ENCODE results near the gene BANF1. TPM values are rescaled to one million over a fixed set of nuclear protein-coding genes. Genes with fewer than 3 reads are reported as not detected.

Gene BANF1
- total RNA-seq, 1 donor from 2014 or later = 272 TPM

DNA sequence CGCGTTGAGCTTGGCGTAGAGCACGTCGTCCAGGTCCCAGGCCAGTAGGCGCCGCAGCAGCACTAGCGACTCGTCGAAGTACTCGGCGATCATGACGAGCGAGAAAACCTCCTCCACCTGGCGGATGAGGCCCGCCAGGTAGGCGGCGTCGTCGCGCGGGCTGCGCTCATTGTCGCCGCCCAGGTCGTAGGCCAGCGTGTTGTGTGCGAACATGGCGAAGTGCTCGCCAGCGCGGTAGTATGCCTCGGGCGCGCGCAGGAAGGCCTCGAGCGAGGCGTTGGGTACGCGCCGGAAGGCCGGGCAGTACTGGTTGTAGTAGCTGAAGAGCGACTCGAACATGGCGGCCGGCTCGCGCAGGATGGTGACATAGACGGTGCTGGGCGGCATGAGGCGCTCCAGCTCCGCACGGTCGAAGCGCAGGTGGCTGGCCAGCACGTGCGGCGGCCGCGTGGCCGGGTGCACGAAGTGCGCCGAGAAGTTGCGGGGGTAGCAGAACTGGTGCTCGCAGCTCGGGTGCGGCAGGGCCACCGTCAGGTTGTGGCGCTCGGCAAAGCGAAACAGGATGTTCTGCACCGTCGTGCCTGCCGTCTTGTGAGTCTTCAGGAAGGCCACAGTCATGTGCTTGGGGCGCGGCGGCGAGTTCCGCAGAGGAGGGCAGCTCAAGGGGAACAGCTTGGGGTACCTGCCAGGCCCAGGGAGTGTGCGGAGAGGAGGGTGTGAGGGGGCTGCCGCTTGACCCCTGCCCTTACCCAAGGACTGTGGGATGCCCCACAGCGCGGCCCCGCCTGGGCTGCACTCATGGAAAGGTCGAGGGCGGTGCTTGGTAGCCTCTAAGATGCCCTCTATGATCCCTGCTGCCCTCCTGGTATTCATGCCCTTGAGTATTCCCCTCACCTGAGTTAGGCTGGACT is 40.9 kb downstream of the BANF1 start:
- H3K36me3 Mint-ChIP-seq (ENCODE audit: low read depth) = no peaks in the 10 kb centered on the region
- peaks cover 14% of the 10 kb centered on the region for H3K4me1 Mint-ChIP-seq (ENCODE audit: low read depth)
- no peaks in the 10 kb centered on the region for H3K9me3 Mint-ChIP-seq
- H3K27ac Mint-ChIP-seq = no peak overlapping the region
- no peak overlapping the region for H3K4me3 Mint-ChIP-seq (ENCODE audit: low read depth)
- H3K27me3 Mint-ChIP-seq (ENCODE audit: low read depth) = peaks cover 13% of the 10 kb centered on the region
- intact Hi-C loops (cut with micrococcal nuclease) = no loop called here
- no peak for DNase-seq (ENCODE audit: low spot score)

DNA sequence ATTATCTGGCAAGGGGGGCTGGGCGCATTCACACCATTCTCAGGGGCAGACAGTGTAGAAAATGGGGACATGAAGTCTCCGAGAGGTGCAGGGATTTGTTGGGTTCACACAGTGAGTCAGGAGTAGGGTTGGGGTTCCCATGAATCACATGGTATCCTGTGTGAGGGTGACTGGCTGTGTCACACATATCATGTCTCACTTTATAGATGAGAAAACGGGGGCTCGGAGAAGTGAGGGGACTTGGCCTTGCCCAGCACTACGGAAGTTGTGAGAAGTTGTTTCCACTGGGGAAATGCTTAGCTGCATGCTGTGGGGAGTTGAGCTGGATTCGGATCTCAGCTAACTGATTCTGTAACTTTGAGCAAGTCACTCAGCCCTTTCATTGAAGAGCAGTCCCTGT is 42.5 kb downstream of the BANF1 start:
- H3K36me3 Mint-ChIP-seq (ENCODE audit: low read depth) = no peaks in the 10 kb centered on the region
- peak overlapping the region; percentile 48 for H3K27ac Mint-ChIP-seq
- peaks cover 18% of the 10 kb centered on the region for H3K4me1 Mint-ChIP-seq (ENCODE audit: low read depth)
- H3K9me3 Mint-ChIP-seq = no peaks in the 10 kb centered on the region
- DNase-seq (ENCODE audit: low spot score) = no peak
- peaks cover 11% of the 10 kb centered on the region for H3K27me3 Mint-ChIP-seq (ENCODE audit: low read depth)
- intact Hi-C loops (cut with micrococcal nuclease) = no loop called here
- H3K4me3 Mint-ChIP-seq (ENCODE audit: low read depth) = no peak overlapping the region

DNA sequence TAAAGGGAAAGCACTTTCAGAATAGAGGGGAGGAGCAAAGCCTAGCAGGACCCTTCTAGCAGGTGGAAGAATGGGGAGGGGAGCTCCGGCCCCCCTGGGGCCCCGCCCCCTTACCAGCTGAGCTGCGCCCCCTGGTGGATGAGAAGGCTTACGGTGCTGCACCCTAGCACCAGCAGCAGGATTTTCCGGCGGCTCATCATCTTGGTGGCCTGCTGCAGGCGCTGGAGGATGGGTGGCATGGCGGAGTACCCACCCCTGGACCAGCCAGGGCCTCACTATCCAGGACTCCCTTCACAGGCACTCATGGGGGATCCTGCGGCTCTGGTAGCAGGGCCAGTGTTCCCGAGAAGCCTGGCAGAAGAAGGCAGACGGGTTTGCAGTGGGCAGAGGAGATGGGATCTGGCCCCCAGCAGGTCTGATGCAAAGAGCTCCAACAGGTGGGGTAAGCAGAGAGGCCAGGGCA is 42.9 kb downstream of the BANF1 start:
- peak overlapping the region; percentile 48 for H3K27ac Mint-ChIP-seq
- H3K27me3 Mint-ChIP-seq (ENCODE audit: low read depth) = peaks cover 8% of the 10 kb centered on the region
- DNase-seq (ENCODE audit: low spot score) = peak; percentile 77
- no peaks in the 10 kb centered on the region for H3K9me3 Mint-ChIP-seq
- peaks cover 18% of the 10 kb centered on the region for H3K4me1 Mint-ChIP-seq (ENCODE audit: low read depth)
- no peak overlapping the region for H3K4me3 Mint-ChIP-seq (ENCODE audit: low read depth)
- H3K36me3 Mint-ChIP-seq (ENCODE audit: low read depth) = no peaks in the 10 kb centered on the region
- intact Hi-C loops (cut with micrococcal nuclease) = no loop called here

DNA sequence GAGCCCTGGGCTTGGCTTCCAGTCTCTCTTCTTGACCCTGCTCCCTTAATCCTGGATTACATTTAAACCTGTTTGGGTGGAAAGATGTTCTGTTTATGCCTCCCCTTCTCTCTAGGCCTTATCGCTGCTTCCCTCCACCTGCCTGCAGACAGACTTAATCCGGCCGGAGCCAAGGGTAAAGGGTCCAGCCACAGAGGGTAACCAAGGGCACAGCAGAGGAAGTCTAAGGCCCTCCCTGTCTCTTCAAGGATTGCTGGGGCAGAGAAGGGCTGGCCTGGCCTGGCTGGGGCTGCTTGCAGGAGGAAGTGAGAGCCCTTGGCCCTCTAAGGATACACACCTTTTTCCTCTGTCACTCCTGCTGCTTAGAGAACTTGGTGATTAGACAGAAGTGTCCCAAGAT is 44.6 kb downstream of the BANF1 start:
- Mint-ChIP-seq H3K4me3 (ENCODE audit: low read depth) (no peak overlapping the region), H3K36me3 (ENCODE audit: low read depth) (no peaks in the 10 kb centered on the region), H3K27me3 (ENCODE audit: low read depth) (peaks cover 8% of the 10 kb centered on the region), H3K27ac (no peak overlapping the region), H3K9me3 (no peaks in the 10 kb centered on the region), H3K4me1 (ENCODE audit: low read depth) (peaks cover 29% of the 10 kb centered on the region)
- intact Hi-C loops (cut with micrococcal nuclease) = no loop called here
- no peak for DNase-seq (ENCODE audit: low spot score)

DNA sequence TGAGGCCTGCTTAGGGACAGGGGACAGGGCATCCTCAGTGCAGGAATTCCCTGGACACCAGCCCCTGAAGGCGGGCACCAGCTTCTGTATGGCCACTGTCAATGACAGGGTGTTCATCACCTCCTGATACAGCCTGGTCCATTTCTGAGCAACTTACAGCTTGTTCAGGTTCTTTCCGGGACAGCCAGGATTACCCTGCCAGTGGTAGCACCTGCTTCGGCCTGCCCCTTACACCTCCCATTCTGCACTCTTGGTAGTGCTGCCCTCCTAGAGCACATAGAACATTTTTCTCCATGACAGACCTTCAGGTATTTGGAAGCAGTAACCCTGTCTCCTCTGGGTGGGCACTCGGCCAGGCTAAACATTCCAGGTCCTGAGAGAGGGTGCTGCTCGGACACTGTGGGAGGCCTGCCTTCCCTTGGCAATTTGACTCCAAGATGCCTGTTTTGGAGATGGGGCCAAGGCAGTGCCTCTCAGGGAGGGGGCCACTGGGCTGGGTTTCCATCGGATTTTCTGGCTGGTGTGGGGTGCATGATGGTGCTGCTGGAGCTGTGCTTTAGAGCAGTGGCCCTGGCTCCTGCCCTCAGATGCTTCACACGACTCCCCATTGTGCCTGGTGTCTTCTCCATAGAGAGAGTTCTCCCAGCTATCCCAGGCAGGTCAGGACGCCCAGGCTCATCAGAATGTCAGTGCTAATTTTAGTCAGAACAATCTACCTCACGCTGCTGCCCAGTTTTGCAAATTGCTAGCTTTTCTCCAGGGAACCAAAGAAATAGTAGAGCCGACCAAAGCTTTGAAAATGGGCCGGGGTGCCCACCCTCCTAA is 45.5 kb downstream of the BANF1 start:
- intact Hi-C loops (cut with micrococcal nuclease) = no loop called here
- no peak for DNase-seq (ENCODE audit: low spot score)
- Mint-ChIP-seq H3K9me3 (no peaks in the 10 kb centered on the region), H3K4me3 (ENCODE audit: low read depth) (no peak overlapping the region), H3K27me3 (ENCODE audit: low read depth) (peaks cover 8% of the 10 kb centered on the region), H3K36me3 (ENCODE audit: low read depth) (peaks cover 6% of the 10 kb centered on the region), H3K4me1 (ENCODE audit: low read depth) (peaks cover 31% of the 10 kb centered on the region), H3K27ac (no peak overlapping the region)

DNA sequence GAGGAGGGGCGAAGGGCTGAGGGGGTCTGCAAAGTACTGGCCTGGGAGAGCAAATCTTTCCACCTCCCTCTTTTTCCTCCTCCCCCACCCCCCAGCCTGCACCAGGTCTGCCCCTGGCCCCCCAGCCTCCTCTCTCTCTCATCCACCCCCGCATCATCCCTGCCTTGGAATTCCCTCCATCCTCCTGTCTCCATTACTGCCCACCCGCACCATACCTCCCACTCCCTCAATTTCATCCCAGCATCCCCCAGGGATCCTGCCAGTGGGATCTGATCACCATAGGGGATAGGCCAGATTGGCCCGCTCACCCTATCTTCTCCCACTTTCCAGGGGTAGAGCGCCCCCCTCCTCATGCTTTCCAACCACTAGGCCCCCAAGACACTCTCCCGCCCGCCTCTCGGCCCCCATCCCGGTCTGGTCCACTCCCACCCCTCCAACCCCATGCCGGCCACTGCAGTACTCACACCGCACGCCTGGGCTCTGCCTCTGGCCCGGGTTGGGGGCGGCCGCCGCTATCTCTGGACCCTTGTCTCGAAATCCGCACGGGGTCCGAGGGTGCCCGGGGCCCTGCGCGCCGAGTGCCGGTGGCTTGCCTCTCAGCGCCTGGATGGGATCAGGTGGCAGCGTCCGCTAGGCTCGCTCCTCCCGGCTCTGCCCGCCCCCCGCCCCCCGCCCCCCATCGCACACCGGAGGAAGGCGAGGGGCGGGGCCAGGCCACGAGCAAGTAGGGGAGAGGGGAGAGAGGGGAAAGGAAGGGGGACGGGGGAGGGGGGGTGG is 46.4 kb downstream of the BANF1 start, which contains the start of gene GAL3ST3:
Gene GAL3ST3, minus strand, starts transcription at position 615 of the 777 bp plus-strand sequence. CDS start 3,746 bp downstream, outside the sequence.
- H3K4me3 Mint-ChIP-seq (ENCODE audit: low read depth) = no peak within 1 kb of the TSS
- H3K27ac Mint-ChIP-seq = no peak within 1 kb of the TSS
- H3K9me3 Mint-ChIP-seq = no peaks in the 10 kb centered on the region
- H3K27me3 Mint-ChIP-seq (ENCODE audit: low read depth) = peaks cover 8% of the 10 kb centered on the region
- H3K4me1 Mint-ChIP-seq (ENCODE audit: low read depth) = peaks cover 38% of the 10 kb centered on the region
- intact Hi-C loops (cut with micrococcal nuclease) = no loop called here
- no peak for DNase-seq (ENCODE audit: low spot score)
- H3K36me3 Mint-ChIP-seq (ENCODE audit: low read depth) = peaks cover 14% of the 10 kb centered on the region

DNA sequence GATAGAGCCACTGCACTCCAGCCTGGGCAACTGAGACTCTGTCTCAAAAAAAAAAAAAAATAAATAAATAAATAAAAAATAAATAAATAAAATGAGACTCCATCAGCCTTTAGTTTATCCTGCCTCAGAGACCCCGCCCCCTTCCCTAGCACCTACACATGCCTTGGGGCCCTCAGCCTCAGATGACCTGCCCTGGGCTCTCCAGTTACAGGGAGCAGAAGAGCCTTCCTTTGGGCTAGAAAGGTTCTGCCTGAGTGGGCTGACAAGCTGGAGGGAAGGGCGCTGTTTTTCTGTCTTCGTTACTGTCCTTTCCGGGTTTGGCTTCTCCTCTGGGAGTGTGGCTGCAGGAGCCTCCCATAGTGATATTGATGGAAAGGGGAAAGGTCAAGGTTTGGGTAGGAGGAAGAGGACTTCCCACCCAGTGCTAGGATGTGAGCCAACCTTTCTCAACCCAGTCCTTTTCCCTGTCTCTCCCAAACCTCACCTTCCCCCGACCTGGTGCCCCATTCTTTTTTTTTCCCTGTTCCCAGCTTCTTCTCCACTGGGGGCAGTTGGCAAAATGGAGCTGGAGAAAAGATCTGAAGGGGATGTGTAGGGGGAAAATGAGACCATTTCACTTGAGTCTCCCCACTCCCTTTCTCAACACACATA is 48.4 kb downstream of the BANF1 start:
- no peak for DNase-seq (ENCODE audit: low spot score)
- H3K36me3 Mint-ChIP-seq (ENCODE audit: low read depth) = peaks cover 28% of the 10 kb centered on the region
- H3K27me3 Mint-ChIP-seq (ENCODE audit: low read depth) = peaks cover 8% of the 10 kb centered on the region
- intact Hi-C loops (cut with micrococcal nuclease) = loop anchor here (5.0 kb wide), 1 partner anchor 217 kb away; the partner anchor contains the start of gene RAB1B
- peaks cover 30% of the 10 kb centered on the region for H3K4me1 Mint-ChIP-seq (ENCODE audit: low read depth)
- no peaks in the 10 kb centered on the region for H3K9me3 Mint-ChIP-seq
- H3K27ac Mint-ChIP-seq = peak overlapping the region; percentile 80
- peak overlapping the region; percentile 100 for H3K4me3 Mint-ChIP-seq (ENCODE audit: low read depth)

DNA sequence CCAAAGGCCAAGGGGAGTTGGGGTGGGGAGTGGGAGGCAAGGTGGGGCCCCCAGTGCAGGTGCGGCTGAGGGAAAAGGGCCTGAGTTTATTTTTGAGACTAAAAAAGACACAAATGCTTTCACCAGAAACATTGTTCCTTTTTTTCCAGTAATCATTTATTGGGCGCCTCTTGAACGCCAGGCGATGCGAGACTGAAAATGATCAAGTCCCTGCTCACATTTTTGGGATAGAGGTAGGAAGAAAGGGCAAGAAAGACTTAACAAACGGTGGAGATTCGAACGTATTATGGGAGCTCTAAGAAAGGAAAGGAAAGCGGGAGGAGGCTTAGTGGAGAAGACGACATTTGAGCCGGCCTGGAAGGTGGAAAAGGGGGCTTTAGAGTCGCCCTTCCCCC is 49.1 kb downstream of the BANF1 start:
- intact Hi-C loops (cut with micrococcal nuclease) = loop anchor here (5.0 kb wide), 1 partner anchor 216 kb away; the partner anchor contains the start of gene RAB1B
- H3K4me1 Mint-ChIP-seq (ENCODE audit: low read depth) = peaks cover 28% of the 10 kb centered on the region
- H3K27me3 Mint-ChIP-seq (ENCODE audit: low read depth) = peaks cover 8% of the 10 kb centered on the region
- peak overlapping the region; percentile 80 for H3K27ac Mint-ChIP-seq
- no peak for DNase-seq (ENCODE audit: low spot score)
- peak overlapping the region; percentile 100 for H3K4me3 Mint-ChIP-seq (ENCODE audit: low read depth)
- H3K9me3 Mint-ChIP-seq = no peaks in the 10 kb centered on the region
- H3K36me3 Mint-ChIP-seq (ENCODE audit: low read depth) = peaks cover 35% of the 10 kb centered on the region

DNA sequence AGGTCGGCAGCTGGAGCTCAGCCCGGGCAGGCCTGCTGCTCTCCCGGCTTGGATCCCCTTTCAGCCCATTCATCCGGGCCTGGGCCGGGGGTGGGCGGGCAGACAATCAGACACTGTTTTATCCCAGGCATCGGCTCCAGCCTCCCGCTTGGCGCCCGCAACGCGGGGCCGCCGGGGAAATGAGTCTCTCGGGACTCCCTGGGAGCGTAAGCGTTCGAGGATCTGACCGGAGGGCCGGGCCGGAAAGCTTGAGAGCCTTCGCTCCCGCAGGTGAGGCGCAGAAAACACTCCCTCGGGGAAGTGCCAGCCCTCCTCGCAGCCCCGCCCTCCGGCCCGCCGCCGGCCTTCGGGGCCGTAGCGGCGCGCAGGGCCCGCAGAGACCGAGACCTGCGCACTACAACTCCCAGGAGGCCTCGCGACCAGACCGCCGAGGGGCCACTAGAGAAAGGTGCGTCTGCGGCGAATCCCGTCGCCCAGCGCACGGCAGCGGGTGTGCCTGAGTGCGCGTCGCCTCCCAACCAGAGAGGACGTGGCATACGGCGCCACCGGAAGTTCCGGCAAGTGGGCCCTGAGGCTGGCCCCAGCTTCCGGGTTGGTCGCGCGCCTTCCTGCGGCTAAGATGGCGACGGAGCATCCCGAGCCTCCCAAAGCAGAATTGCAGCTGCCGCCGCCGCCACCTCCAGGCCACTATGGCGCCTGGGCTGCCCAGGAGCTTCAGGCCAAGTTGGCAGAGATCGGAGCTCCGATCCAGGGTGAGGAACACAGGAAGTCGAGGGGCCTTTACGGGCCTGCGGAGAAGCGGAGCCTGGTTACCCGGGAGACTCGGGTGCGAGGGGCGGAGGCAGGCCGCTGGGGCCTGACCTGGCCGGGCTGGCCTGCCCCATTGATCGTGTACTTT is 49.7 kb downstream of the BANF1 start, which contains the start of gene SF3B2:
Gene SF3B2, plus strand, starts transcription at position 599 of the 898 bp plus-strand sequence. Its CDS starts 21 bp downstream, at position 620.
- Mint-ChIP-seq H3K9me3 (no peaks in the 10 kb centered on the region), H3K27me3 (ENCODE audit: low read depth) (peaks cover 5% of the 10 kb centered on the region), H3K4me1 (ENCODE audit: low read depth) (peaks cover 28% of the 10 kb centered on the region), H3K4me3 (ENCODE audit: low read depth) (peak within 1 kb of the TSS; percentile 100), H3K27ac (peak within 1 kb of the TSS; percentile 97), H3K36me3 (ENCODE audit: low read depth) (peaks cover 41% of the 10 kb centered on the region)
- intact Hi-C loops (cut with micrococcal nuclease) = loop anchor here (1.0 to 5.0 kb wide), 4 partner anchors 17 to 215 kb away; partner anchors contain the start of genes BANF1, EIF1AD, MUS81 and RAB1B
- DNase-seq (ENCODE audit: low spot score) = peak; percentile 97

DNA sequence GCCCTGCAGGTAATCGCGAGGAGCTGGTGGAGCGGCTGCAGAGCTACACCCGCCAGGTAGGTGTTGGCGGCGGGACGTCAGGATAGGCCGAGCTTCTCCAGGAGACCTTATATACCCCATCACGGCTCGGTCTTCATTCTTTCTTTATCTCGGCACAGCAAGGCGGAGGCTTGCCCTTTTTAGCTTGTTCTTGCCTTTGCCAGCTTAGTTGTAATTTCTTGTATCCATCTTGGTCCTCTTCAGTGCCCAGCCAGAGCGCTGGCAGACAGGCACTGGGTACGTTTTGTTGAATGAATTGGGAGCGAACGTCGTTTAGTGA is 50.3 kb downstream of the BANF1 start:
- H3K9me3 Mint-ChIP-seq = no peaks in the 10 kb centered on the region
- H3K4me3 Mint-ChIP-seq (ENCODE audit: low read depth) = peak overlapping the region; percentile 100
- peaks cover 4% of the 10 kb centered on the region for H3K27me3 Mint-ChIP-seq (ENCODE audit: low read depth)
- no peak for DNase-seq (ENCODE audit: low spot score)
- H3K27ac Mint-ChIP-seq = peak overlapping the region; percentile 97
- intact Hi-C loops (cut with micrococcal nuclease) = loop anchor here (1.0 to 5.0 kb wide), 4 partner anchors 17 to 215 kb away; partner anchors contain the start of genes BANF1, EIF1AD, MUS81 and RAB1B
- H3K36me3 Mint-ChIP-seq (ENCODE audit: low read depth) = peaks cover 47% of the 10 kb centered on the region
- H3K4me1 Mint-ChIP-seq (ENCODE audit: low read depth) = peaks cover 28% of the 10 kb centered on the region

All from activated T-helper 2 cell treated with anti-CD3 and anti-CD28 coated beads, Interferon-gamma antibody, Interleukin-2, Interleukin-4, amounts not matched to agents 10 μg/mL and 5 μg/mL and 100 μg/mL, durations not matched to agents 14 hours and 24 hours and 36 hours (primary cell).